ENCODE measurements around the gene NNAT. TPM values are rescaled to one million over a fixed set of nuclear protein-coding genes. Genes with fewer than 3 reads are reported as not detected.

The NNAT gene
- total RNA-seq, 1 donor from 2014 or later = 0.16 TPM

- H3K27me3 Mint-ChIP-seq = peaks cover 4% of the 10 kb centered on the region
- H3K36me3 Mint-ChIP-seq (ENCODE audit: low read depth) = peaks cover 13% of the 10 kb centered on the region
- H3K9me3 Mint-ChIP-seq = no peaks in the 10 kb centered on the region
- H3K27ac Mint-ChIP-seq = no peak overlapping the region
- no peak for DNase-seq
- H3K4me3 Mint-ChIP-seq = no peak overlapping the region
- intact Hi-C loops (cut with micrococcal nuclease) = loop anchor here (10.0 kb wide), 2 partner anchors 949 to 1059 kb away; partner anchors contain the start of gene TGIF2
- peaks cover 44% of the 10 kb centered on the region for H3K4me1 Mint-ChIP-seq
Measured at GRCh38 chr20:37523911-37524700, 3.1 kb downstream of the NNAT start.

DNA sequence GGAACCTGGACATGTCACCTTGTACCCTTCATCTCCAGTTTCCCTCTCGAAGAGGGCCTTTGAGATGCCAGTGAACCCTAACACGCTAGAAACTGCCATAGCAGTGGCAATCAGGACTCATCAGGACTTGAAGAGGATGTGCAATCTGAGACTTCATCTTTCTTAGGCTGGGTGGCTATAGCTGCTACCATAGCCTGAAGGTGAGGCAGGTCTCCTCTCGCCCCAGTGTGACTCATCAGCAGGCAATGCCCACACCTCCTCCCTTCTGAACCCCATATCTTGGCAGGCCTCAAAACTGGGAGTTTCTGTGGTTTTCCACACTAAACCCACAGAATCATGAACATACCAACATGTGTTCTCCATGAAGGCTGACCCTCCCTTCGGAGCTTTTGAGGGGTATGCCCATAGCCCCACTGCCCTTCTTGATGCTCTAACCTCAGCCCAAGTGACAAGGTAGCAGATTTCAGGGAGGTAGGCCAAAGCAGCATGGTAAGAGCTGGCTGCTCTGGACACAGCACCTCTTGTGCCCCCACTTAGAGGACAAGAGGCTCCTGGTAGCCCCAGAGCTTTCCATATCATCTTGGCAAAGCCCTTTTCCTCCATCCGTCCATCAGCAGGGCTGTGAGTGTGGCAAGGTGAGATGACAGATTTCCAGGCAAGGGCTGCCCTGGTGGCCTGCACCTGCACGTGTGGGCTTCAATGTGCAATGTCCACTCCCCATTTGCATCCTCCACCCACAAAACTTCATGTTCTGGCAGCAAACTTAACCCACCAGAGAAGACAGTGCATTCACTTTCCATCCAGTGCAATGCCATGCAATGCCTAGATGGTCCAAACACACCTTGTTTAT, 4.0 kb downstream of the NNAT start:
- Mint-ChIP-seq H3K9me3 (no peaks in the 10 kb centered on the region), H3K27me3 (peaks cover 7% of the 10 kb centered on the region), H3K4me3 (peak overlapping the region; percentile 4), H3K36me3 (ENCODE audit: low read depth) (peaks cover 12% of the 10 kb centered on the region), H3K27ac (peak overlapping the region; percentile 31), H3K4me1 (peaks cover 47% of the 10 kb centered on the region)
- peak; percentile 63 for DNase-seq
- intact Hi-C loops (cut with micrococcal nuclease) = loop anchor here (5.0 to 10.0 kb wide), 3 partner anchors 428 to 1060 kb away; partner anchors contain the start of genes RBL1 and TGIF2

DNA sequence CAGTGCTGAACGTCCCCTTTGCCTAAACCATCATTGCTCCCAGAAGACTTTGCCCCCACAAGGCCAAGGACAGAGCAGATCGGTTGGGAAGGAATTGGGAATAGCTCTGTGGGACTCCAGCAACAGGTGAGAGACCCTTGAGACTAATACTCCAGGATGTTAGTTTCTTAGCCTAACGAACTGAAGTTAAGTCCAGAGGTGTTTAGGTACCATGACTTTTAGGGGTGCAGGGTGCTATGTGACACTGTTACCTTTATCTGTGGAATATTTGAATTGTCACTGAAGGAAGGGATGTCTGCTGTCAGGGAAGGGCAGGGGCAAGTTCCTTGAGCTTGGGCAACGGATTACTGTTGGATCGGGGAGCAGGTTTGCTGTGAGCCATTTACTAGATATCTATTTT, 4.8 kb downstream of the NNAT start:
- intact Hi-C loops (cut with micrococcal nuclease) = loop anchor here (5.0 to 10.0 kb wide), 3 partner anchors 429 to 1061 kb away; partner anchors contain the start of genes RBL1 and TGIF2
- Mint-ChIP-seq H3K27ac (no peak overlapping the region), H3K4me1 (peaks cover 42% of the 10 kb centered on the region)

DNA sequence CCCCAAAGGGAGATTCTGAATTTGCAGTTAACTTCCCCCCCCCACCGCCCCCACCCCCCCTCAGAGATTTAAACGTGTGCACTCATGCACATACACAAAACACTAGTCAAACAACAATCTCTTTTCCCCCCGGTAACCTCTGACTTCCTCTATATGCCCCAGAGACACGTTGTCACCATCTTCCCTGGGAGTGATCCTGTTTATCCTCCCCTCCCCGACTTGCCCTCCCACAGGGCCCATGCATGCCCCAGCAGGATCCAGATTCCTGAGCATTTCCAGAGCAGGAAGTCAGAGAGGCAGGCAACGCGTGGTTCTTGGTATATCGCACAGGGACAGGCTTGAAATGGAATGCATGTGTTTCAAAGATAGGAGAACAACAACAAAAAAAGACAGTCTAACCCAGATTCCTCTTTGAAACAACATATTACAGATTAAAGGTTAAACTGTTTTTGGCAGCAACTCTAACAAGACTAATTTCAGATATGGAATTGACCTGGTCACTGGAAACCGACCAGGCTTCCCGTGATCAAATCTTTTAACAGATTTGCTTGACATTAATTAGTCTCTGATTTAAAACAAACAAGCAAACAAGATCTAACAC, 5.3 kb downstream of the NNAT start:
- Mint-ChIP-seq H3K27me3 (peaks cover 7% of the 10 kb centered on the region), H3K4me1 (peaks cover 42% of the 10 kb centered on the region), H3K4me3 (peak overlapping the region; percentile 92), H3K9me3 (no peaks in the 10 kb centered on the region), H3K36me3 (ENCODE audit: low read depth) (peaks cover 10% of the 10 kb centered on the region), H3K27ac (no peak overlapping the region)
- peak; percentile 63 for DNase-seq
- intact Hi-C loops (cut with micrococcal nuclease) = loop anchor here (5.0 to 10.0 kb wide), 3 partner anchors 429 to 1062 kb away; partner anchors contain the start of genes RBL1 and TGIF2

More for the DNA sequence above, 4.8 kb downstream of the NNAT start:
- peaks cover 7% of the 10 kb centered on the region for H3K27me3 Mint-ChIP-seq
- H3K9me3 Mint-ChIP-seq = no peaks in the 10 kb centered on the region
- DNase-seq = no peak
- peak overlapping the region; percentile 92 for H3K4me3 Mint-ChIP-seq
- peaks cover 11% of the 10 kb centered on the region for H3K36me3 Mint-ChIP-seq (ENCODE audit: low read depth)

DNA sequence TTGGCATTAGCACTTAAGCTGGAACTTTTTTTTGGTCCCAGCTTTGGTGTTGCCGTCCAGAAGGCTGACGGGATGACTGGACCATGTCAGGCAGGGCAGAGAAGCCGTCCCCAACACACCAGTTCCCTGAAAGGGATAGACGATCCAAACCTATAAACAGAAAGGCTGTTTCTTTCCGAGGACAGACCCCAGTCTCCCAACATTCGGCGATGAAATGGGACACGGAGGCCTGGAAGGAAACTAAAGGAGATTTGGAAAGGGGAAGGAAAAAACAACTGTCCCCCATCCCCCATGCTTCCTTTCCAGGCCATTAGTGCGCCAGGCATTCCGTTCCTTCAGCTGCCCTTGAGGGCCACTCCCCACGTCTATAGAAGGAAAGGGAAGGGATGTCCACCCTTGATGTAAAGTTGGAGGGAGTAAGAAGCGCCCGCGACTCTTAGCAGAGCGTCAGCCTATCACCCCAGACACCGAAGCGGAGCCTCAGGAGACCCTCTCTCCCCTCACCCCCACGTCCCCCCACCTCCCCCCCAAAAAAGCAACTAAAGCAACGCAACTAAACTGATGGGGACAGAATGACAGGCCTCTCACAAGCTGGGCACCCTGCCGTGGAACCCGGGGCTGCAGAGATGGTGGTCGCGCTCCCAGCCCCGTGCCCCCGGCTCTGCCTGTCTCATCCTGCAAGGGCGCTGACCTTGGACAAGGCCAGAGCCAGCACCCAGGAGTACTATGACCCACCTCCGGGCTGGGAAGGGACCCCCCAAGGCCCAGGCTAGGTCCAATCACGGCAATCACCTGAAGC, 6.0 kb downstream of the NNAT start:
- intact Hi-C loops (cut with micrococcal nuclease) = loop anchor here (5.0 to 10.0 kb wide), 3 partner anchors 430 to 1062 kb away; partner anchors contain the start of genes RBL1 and TGIF2
- Mint-ChIP-seq H3K36me3 (ENCODE audit: low read depth) (peaks cover 10% of the 10 kb centered on the region), H3K27me3 (peaks cover 5% of the 10 kb centered on the region), H3K4me1 (peaks cover 42% of the 10 kb centered on the region), H3K9me3 (no peaks in the 10 kb centered on the region), H3K4me3 (peak overlapping the region; percentile 92), H3K27ac (peak overlapping the region; percentile 100)
- peak; percentile 63 for DNase-seq

- H3K27ac Mint-ChIP-seq = peak within 1 kb of the TSS; percentile 100
- no peaks in the 10 kb centered on the region for H3K9me3 Mint-ChIP-seq
- peak; percentile 98 for DNase-seq
- H3K27me3 Mint-ChIP-seq = peaks cover 5% of the 10 kb centered on the region
- H3K4me3 Mint-ChIP-seq = peak within 1 kb of the TSS; percentile 92
- peaks cover 10% of the 10 kb centered on the region for H3K36me3 Mint-ChIP-seq (ENCODE audit: low read depth)
- peaks cover 42% of the 10 kb centered on the region for H3K4me1 Mint-ChIP-seq
- intact Hi-C loops (cut with micrococcal nuclease) = loop anchor here (1.0 to 10.0 kb wide), 5 partner anchors 121 to 1063 kb away; partner anchors contain the start of genes MANBAL, RBL1 and TGIF2
Measured at GRCh38 chr20:37527638-37528445, 6.8 kb downstream of the NNAT start, which contains the start of gene BLCAP. Gene BLCAP, minus strand, starts transcription at chr20:37527876. Its CDS starts 8,702 bp downstream, at chr20:37519174.

DNA sequence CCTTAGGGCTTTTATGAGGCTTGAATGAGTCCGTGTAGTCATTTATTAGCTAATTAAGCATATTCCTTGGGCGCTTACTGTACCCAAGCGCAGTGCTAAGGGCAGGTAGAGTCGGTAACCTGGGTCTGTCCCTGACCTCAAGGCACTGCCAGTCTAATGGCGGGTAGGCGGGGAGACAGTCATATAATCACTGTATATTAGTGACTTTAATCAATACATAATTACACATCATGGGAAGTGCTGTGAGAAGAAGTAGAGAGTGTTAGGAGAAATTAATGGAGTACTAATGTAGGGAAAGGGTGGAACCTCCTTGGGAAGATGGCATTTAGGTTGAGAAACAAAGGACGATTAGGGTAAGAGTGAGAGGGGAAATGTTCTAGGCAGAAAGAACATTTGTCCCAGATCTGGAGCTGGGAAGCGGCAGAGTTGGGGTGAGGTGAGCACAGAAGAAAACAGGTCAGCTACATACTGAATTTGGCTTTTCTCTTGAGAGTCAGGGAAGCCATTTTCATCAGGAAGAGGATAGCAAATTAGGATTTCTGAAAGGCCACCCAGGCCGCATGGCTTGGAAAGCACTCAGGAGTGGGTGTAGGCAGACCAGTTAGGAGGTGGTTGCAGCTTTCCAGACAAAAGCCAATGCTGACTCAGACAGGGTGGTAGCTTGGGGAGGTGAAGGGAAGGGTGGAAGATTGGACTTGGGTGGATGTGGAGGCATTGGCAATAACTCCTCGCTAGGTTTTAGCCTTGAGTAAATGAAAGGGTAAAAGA, 7.6 kb downstream of the NNAT start:
- Mint-ChIP-seq H3K36me3 (ENCODE audit: low read depth) (peaks cover 7% of the 10 kb centered on the region), H3K4me3 (peak overlapping the region; percentile 92), H3K27me3 (peaks cover 5% of the 10 kb centered on the region), H3K9me3 (no peaks in the 10 kb centered on the region), H3K4me1 (peaks cover 38% of the 10 kb centered on the region), H3K27ac (peak overlapping the region; percentile 100)
- intact Hi-C loops (cut with micrococcal nuclease) = loop anchor here (1.0 to 10.0 kb wide), 5 partner anchors 122 to 1064 kb away; partner anchors contain the start of genes MANBAL, RBL1 and TGIF2
- no peak for DNase-seq

GRCh38 chr20:37529214-37529967, 8.3 kb downstream of the NNAT start:
- H3K4me1 Mint-ChIP-seq = peaks cover 37% of the 10 kb centered on the region
- DNase-seq = no peak
- peaks cover 7% of the 10 kb centered on the region for H3K36me3 Mint-ChIP-seq (ENCODE audit: low read depth)
- H3K9me3 Mint-ChIP-seq = no peaks in the 10 kb centered on the region
- H3K27me3 Mint-ChIP-seq = peaks cover 5% of the 10 kb centered on the region
- intact Hi-C loops (cut with micrococcal nuclease) = loop anchor here (2.0 to 10.0 kb wide), 4 partner anchors 123 to 1065 kb away; partner anchors contain the start of genes RBL1 and TGIF2
- peak overlapping the region; percentile 13 for H3K27ac Mint-ChIP-seq
- peak overlapping the region; percentile 19 for H3K4me3 Mint-ChIP-seq

GRCh38 chr20:37529968-37530600, 9.0 kb downstream of the NNAT start:
- Mint-ChIP-seq H3K4me3 (no peak overlapping the region), H3K27ac (no peak overlapping the region), H3K27me3 (peaks cover 5% of the 10 kb centered on the region), H3K4me1 (peaks cover 35% of the 10 kb centered on the region), H3K36me3 (ENCODE audit: low read depth) (peaks cover 7% of the 10 kb centered on the region), H3K9me3 (no peaks in the 10 kb centered on the region)
- intact Hi-C loops (cut with micrococcal nuclease) = loop anchor here (2.0 to 10.0 kb wide), 4 partner anchors 123 to 1065 kb away; partner anchors contain the start of genes RBL1 and TGIF2
- no peak for DNase-seq

DNA sequence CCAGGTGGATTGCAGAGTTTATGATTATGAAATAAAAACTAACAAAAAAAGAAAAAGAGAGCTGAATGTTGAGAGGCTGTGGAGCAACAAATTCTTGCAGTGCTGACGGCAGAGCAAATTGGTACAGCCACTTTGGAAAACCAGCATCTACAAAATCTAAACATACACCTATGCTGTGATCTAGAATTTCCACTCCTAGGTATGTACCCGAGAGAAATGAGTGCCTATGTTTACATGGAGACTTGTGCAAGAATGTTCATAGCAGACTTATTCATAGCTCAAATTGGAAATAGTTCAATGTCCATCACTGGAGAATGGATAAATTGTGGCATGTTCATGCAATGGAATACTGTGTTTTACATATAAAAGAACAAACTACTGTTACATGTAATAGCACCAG, 9.6 kb downstream of the NNAT start:
- DNase-seq = no peak
- Mint-ChIP-seq H3K27me3 (peaks cover 5% of the 10 kb centered on the region), H3K4me3 (no peak overlapping the region), H3K9me3 (no peaks in the 10 kb centered on the region), H3K4me1 (peaks cover 28% of the 10 kb centered on the region), H3K27ac (no peak overlapping the region), H3K36me3 (ENCODE audit: low read depth) (peaks cover 7% of the 10 kb centered on the region)
- intact Hi-C loops (cut with micrococcal nuclease) = no loop called here

Data from activated CD4-positive, alpha-beta T cell treated with anti-CD3 and anti-CD28 coated beads, Interleukin-2, amount 10 ng/mL, durations not matched to agents 24 days and 14 days (primary cell).